DND-41 (cell line): ENCODE data around the gene PLEKHM1.

Source experiments
- EZH2 ChIP-seq: IDR thresholded peaks from 3 replicates; pipeline ENCODE4 v1.6.1; 2012; ENCODE audit warnings: borderline replicate concordance, low read depth, mild to moderate bottlenecking, moderate library complexity, low read length, inconsistent platforms; ENCODE audit not compliant: severe bottlenecking
- TF ChIP-seq, protein P1 (sequence below): IDR thresholded peaks from 2 replicates; pipeline ENCODE4 v1.5.1; 2012; ENCODE audit warnings: borderline replicate concordance, low read length, moderate library complexity, mild to moderate bottlenecking; ENCODE audit not compliant: poor library complexity, severe bottlenecking; ENCODE audit errors: extremely low read depth

DNA sequence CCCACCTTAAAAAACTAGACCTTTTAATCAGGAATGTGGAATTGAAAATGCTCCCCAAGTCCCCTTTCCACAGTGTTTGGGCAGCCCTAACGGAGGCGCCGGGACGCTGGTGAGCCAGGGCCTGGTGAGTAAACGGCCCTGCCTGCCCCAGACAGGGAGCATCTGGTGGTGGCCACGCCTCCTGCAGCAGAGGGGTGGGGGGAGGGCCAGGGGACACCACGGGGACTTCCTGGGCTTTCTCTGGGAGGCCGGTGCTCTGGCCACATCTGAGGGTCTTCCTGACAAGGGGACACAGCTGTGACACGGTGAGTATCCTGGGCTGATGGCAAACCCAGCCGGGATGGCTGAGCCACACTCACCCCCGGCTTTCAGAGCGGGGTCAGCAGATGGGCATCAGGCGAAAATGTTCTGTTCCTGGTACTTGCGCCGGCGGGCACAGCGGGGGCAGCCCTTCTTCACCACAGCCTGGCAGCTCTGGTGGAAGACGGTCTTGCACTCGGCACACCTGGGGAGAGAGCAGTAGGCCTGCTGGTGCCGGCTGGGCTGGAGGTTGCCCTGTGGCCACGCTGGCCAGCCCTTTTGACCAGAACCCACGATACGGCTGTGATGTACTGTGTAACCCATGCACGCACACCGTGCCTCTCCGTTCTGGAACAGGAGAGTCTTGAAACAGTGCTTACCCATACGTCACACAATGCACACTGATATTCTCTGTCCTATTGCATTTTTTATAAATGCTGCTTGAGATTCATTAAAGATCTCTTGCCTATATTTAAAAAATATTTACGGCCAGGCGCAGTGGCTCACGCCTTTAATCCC is 52.8 kb downstream of the PLEKHM1 start:
- TF ChIP-seq, protein P1, sequence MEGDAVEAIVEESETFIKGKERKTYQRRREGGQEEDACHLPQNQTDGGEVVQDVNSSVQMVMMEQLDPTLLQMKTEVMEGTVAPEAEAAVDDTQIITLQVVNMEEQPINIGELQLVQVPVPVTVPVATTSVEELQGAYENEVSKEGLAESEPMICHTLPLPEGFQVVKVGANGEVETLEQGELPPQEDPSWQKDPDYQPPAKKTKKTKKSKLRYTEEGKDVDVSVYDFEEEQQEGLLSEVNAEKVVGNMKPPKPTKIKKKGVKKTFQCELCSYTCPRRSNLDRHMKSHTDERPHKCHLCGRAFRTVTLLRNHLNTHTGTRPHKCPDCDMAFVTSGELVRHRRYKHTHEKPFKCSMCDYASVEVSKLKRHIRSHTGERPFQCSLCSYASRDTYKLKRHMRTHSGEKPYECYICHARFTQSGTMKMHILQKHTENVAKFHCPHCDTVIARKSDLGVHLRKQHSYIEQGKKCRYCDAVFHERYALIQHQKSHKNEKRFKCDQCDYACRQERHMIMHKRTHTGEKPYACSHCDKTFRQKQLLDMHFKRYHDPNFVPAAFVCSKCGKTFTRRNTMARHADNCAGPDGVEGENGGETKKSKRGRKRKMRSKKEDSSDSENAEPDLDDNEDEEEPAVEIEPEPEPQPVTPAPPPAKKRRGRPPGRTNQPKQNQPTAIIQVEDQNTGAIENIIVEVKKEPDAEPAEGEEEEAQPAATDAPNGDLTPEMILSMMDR: no peak
- no peak for TF ChIP-seq EZH2
